ENCODE data around the gene TBC1D30. TPM values are rescaled to one million over a fixed set of nuclear protein-coding genes. Genes with fewer than 3 reads are reported as not detected.

Gene TBC1D30
- total RNA-seq, 2 donors from 2014 or later: 6.9 to 17.0 TPM

DNA sequence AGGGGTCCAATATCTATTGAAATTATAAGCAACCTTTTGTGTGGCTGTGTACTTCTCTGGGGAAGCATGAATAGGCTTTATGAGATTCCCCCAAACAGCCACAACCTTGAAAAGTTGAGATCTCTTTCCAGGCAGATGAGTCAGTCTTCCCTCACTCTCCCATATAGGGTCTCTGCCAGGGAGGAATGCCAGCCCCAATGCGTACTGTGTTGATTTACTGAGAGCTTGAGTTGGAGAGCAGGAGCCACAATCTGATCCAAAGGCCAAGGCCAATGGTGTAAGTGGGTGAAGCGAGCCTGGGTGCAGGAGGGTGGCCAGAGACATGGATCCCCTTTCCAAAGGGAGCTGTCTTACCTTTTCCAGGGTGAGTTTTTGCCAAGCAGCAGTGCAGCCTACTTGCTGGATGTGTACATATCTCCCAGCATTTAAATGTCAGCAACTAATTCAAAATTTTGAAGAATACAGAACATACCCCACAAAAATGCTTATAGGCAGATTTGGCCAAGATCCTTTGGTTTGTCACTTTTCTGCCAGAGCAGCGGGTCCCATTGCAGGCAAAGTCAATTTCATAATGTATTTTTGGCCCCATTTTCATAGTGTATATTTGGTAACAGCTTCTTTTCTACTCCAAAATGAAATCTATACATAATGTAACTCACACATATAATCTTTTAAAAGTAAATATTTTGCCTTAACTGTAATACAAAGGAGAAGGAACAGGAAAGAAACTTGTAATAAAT lies 88.2 kb downstream of the TBC1D30 start:
- Histone ChIP-seq H3K4me3 (no peak overlapping the region), H3K36me3 (no peaks in the 10 kb centered on the region), H3K27me3 (no peaks in the 10 kb centered on the region), H3K4me1 (no peaks in the 10 kb centered on the region), H3K9me3 (no peaks in the 10 kb centered on the region), H3K27ac (no peak overlapping the region), H3K9ac (ENCODE audit: low read depth in 2 of 2, low read length in 2 of 2) (no peak overlapping the region)
- TF ChIP-seq, protein P1, sequence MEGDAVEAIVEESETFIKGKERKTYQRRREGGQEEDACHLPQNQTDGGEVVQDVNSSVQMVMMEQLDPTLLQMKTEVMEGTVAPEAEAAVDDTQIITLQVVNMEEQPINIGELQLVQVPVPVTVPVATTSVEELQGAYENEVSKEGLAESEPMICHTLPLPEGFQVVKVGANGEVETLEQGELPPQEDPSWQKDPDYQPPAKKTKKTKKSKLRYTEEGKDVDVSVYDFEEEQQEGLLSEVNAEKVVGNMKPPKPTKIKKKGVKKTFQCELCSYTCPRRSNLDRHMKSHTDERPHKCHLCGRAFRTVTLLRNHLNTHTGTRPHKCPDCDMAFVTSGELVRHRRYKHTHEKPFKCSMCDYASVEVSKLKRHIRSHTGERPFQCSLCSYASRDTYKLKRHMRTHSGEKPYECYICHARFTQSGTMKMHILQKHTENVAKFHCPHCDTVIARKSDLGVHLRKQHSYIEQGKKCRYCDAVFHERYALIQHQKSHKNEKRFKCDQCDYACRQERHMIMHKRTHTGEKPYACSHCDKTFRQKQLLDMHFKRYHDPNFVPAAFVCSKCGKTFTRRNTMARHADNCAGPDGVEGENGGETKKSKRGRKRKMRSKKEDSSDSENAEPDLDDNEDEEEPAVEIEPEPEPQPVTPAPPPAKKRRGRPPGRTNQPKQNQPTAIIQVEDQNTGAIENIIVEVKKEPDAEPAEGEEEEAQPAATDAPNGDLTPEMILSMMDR (IDR thresholded peaks at IDR 0.05): no peak
- intact Hi-C loops (cut with DNase I): no loop called here
- no peak for DNase-seq

GRCh38 chr12:64915242-64915641 lies 90.8 kb downstream of the TBC1D30 start:
- intact Hi-C loops (cut with DNase I): no loop called here
- Histone ChIP-seq H3K9ac (ENCODE audit: low read depth in 2 of 2, low read length in 2 of 2) (no peak overlapping the region), H3K27me3 (no peaks in the 10 kb centered on the region), H3K4me1 (no peaks in the 10 kb centered on the region), H3K27ac (no peak overlapping the region), H3K36me3 (no peaks in the 10 kb centered on the region), H3K4me3 (no peak overlapping the region), H3K9me3 (no peaks in the 10 kb centered on the region)
- TF ChIP-seq, protein P1 (IDR thresholded peaks at IDR 0.05): no peak
- no peak for DNase-seq

GRCh38 chr12:64916411-64917261 lies 92.2 kb downstream of the TBC1D30 start:
- intact Hi-C loops (cut with DNase I): no loop called here

DNA sequence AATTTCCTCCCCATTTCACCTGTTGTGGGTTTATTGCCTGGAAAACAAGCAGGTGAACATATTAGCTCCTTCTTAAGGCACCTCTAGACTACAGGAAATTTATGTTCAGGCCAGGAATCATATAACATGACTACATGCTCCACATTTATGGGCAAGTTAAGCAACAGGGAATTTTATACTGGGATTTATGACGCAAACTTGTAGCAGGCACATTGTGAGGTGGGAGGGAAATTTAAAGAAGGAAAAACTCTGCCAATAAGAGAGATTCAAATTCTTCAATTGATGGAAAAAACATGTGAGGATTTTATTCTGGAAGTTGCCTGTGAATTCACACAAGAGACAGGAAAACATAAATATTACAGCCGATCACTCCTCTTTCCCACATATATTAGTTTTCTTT lies 93.9 kb downstream of the TBC1D30 start:
- no peak overlapping the region for H3K27ac ChIP-seq
- no peaks in the 10 kb centered on the region for H3K36me3 ChIP-seq
- no peaks in the 10 kb centered on the region for H3K27me3 ChIP-seq

More at GRCh38 chr12:64916411-64917261, 92.2 kb downstream of the TBC1D30 start:
- H3K27me3 ChIP-seq: no peaks in the 10 kb centered on the region
- H3K4me1 ChIP-seq: no peaks in the 10 kb centered on the region
- H3K9me3 ChIP-seq: no peaks in the 10 kb centered on the region
- no peaks in the 10 kb centered on the region for H3K36me3 ChIP-seq
- no peak overlapping the region for H3K9ac ChIP-seq (ENCODE audit: low read depth in 2 of 2, low read length in 2 of 2)
- H3K4me3 ChIP-seq: no peak overlapping the region
- H3K27ac ChIP-seq: no peak overlapping the region
- TF ChIP-seq, protein P1 (IDR thresholded peaks at IDR 0.05): no peak
- no peak for DNase-seq

GRCh38 chr12:64918801-64919200 lies 94.4 kb downstream of the TBC1D30 start:
- no peak overlapping the region for H3K4me3 ChIP-seq
- no peaks in the 10 kb centered on the region for H3K36me3 ChIP-seq
- H3K27ac ChIP-seq: no peak overlapping the region
- TF ChIP-seq, protein P1 (IDR thresholded peaks at IDR 0.05): no peak
- intact Hi-C loops (cut with DNase I): no loop called here
- DNase-seq: no peak
- no peaks in the 10 kb centered on the region for H3K4me1 ChIP-seq
- H3K9ac ChIP-seq (ENCODE audit: low read depth in 2 of 2, low read length in 2 of 2): no peak overlapping the region
- no peaks in the 10 kb centered on the region for H3K27me3 ChIP-seq
- H3K9me3 ChIP-seq: no peaks in the 10 kb centered on the region

More for the DNA sequence above, 93.9 kb downstream of the TBC1D30 start:
- H3K4me1 ChIP-seq: no peaks in the 10 kb centered on the region
- H3K9ac ChIP-seq (ENCODE audit: low read depth in 2 of 2, low read length in 2 of 2): no peak overlapping the region
- intact Hi-C loops (cut with DNase I): no loop called here
- H3K9me3 ChIP-seq: no peaks in the 10 kb centered on the region
- DNase-seq: no peak
- no peak overlapping the region for H3K4me3 ChIP-seq
- TF ChIP-seq, protein P1 (IDR thresholded peaks at IDR 0.05): no peak
